ELF-1 (cell line): Measurements from ENCODE around the gene SGCB.

ENCODE experiments used
- DNase-seq: peaks from one replicate; pipeline ENCODE4 v3.0.0-alpha.2; 2016; ENCODE audit warnings: low read depth, low spot score

Gene SGCB

GRCh38 chr4:52019936-52020657 lies 18.0 kb downstream of the SGCB start, which contains the start of gene LRRC66:
LRRC66 (minus strand) TSS chr4:52020363; CDS start chr4:52017613, 2,750 bp downstream.
- no peak for DNase-seq

- no peak for DNase-seq
Observed at GRCh38 chr4:52017814-52018213, 20.3 kb downstream of the SGCB start.

GRCh38 chr4:52016981-52017380 lies 21.1 kb downstream of the SGCB start:
- no peak for DNase-seq

GRCh38 chr4:52015366-52015765 lies 22.7 kb downstream of the SGCB start:
- DNase-seq: no peak

- DNase-seq: no peak
Observed at GRCh38 chr4:52014903-52015302, 23.2 kb downstream of the SGCB start.

GRCh38 chr4:52012651-52013050 lies 25.4 kb downstream of the SGCB start:
- DNase-seq: no peak

- no peak for DNase-seq
Observed at GRCh38 chr4:52010986-52011385, 27.1 kb downstream of the SGCB start.

- DNase-seq: no peak
Observed at GRCh38 chr4:52006887-52007286, 31.2 kb downstream of the SGCB start.

GRCh38 chr4:52005604-52006273 lies 32.4 kb downstream of the SGCB start:
- DNase-seq: no peak

GRCh38 chr4:52004414-52004813 lies 33.7 kb downstream of the SGCB start:
- no peak for DNase-seq

- no peak for DNase-seq
Observed at GRCh38 chr4:52001616-52002015, 36.5 kb downstream of the SGCB start.

- no peak for DNase-seq
Observed at GRCh38 chr4:51999250-51999649, 38.8 kb downstream of the SGCB start.

- no peak for DNase-seq
Observed at GRCh38 chr4:51998837-51999236, 39.3 kb downstream of the SGCB start.

- no peak for DNase-seq
Observed at GRCh38 chr4:51997647-51998046, 40.5 kb downstream of the SGCB start.

GRCh38 chr4:51995647-51996220 lies 42.4 kb downstream of the SGCB start:
- DNase-seq: peak; percentile 75
